GM21381 (cell line): ENCODE data around the gene INPP4A.
A peak's percentile ranks its signal among the peaks of the same experiment; 100 is the strongest.
"Not testable (repeated sequence)": the region's sequence is repeated elsewhere in the genome, so short reads cannot be mapped to it uniquely, and the experiment has no call there.

Source experiments
- ATAC-seq: cut with Tn5 transposase; IDR thresholded peaks from one replicate; pipeline ENCODE4 v1.9.1; 2021; ENCODE audit warnings: mild to moderate bottlenecking, moderate library complexity; ENCODE audit not compliant: unreplicated experiment

Gene INPP4A

DNA sequence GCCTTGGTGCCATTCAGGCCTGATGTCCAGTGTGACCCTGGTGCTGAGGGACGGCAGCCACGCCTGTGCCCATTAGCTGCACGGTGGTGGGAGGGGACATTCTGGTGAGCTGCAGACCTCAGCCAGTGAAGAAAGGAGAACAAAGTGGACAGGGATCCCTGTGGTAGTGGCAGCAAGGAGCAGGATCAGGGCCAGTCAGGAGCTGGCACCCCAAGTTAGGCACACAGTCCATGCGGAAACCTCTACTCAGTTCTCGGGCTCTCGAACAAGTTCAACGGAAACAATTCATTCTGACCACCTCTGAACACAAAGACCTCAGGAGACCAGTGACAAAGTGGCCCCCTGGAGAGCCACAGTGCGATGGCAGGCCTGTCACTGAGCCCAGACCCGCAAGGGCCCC is 133.6 kb downstream of the INPP4A start:
- ATAC-seq, result no peak

GRCh38 chr2:98579926-98580325 is 135.3 kb downstream of the INPP4A start:
- ATAC-seq, result no peak

GRCh38 chr2:98580656-98581284 is 136.1 kb downstream of the INPP4A start:
- no peak for ATAC-seq

GRCh38 chr2:98582523-98582922 is 137.9 kb downstream of the INPP4A start:
- no peak for ATAC-seq

DNA sequence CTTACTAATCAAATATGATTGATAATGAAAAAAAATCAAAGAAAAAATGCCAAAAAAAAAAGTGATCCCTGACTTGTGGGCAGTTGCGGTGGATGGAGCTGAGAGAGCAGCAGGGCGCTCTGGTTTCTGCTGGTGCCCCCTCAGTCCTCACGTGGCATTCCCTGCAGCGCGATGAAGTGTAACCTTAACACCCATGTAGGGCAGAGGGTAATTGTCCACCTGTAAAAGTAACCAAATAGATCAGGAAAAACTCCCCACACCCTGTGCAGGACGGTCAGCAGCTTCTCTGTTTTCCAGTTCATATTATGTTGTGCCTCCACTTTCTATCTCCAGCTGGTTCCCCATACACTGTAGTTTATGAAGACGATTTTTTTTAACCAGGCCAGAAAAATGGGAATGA is 138.6 kb downstream of the INPP4A start:
- no peak for ATAC-seq

DNA sequence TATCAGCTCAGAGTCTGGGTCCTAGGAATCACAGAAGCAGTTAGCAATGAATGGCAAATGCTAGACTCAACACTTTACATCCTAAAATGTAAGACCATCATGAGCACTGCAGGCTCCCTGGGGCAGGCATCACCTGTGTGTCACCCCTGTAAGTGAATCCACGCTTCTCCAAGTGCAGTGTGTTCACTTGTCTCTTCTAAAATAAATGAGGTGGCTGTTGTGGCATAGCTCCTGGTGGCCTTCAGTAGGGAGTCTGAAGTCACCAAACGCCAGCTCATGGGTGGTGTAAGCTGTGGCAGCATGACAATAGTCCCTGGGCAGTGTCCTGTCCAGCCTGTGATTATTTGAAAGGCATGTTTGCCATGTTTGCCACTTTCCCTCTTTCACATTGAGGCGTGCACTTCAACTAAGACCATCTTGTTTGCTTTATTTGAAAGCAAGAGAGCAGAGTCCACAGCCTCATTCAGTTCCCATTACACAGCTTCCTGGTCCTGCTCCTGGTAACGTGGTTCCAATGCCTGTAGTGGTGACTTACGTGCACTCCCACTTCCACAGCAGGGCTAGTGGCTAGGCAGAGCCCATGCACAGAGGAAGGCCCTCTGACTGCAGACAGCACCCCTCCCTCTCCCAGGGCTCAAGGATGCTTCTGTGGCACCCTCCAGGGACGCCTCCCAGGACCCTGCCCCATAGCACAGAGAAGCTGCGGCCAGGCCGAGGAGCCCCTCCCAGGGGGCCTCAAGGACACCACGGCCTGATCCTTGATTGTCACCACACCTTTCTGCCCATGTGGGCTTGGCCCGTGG is 139.4 kb downstream of the INPP4A start:
- no peak for ATAC-seq

DNA sequence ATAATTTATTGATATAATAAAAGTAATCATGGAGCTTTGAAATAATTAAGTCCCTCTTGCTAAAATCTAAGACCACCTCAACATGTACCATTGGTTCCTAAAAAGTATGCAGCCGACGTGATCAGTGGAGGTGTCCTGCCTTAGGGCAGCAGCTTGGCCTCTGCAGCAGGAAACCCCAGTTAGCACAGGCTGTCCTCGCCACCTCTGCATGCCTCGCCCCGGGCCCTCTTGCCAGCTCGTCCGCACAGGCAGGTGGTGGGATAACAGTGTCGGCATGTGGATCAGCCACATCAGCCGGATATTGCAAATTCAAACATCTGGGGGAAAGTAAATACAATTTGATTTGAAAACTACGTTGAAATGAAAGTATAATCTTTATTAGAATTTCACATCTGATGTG is 140.7 kb downstream of the INPP4A start:
- no peak for ATAC-seq

DNA sequence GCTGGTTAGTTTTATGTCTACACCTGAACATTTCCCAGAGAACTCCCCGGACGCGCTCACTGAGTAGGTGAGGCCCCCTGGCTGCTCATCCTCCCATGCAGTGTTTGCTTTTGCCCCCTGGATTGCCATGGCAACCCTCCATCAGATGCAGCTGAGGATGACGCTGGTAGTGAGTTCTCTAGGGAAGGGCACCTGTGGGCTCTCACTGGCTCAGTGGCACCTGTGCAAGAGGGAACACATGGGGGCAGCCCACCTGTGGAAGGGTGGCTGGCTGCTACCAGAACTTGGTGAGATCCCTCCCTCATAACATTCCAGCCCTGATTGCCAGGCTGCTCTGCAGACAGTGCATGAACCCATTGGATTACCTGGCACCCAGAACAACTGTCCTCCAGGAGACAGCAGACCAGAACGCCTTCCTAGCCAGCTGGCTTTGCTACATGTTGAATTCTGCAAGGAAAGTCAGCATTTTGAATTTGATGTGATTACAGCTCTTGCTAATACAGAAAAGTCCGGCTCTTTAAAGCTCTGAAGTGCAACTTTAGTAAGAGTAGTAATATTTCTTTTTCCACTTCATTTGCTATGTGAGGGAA is 142.0 kb downstream of the INPP4A start:
- ATAC-seq, result no peak

DNA sequence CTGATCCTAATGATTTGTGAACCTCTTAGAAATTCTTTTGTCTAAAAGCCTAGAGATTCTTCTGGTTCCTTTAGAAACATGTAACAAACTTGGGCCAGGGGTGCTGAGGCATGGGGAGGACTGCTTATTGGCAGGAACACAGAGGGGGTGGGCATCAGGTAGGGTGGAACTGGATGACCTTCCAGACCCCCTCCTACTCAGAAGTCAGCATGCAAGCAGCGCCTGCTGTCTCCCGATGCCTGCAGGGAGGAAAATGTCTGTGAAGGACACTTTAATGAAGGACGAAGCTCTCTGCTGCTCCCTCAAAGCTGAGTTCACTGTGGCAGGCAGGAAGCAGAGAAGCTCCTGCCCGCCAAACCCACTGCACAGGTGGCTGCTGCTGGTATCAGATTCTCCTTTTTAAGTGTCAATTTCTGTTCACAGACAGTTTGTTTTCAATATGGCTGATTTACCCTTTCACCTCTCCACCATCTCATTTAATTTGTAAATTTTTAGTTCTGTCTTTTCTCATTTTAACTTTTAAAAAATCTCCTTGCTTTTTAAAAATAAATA is 144.3 kb downstream of the INPP4A start:
- ATAC-seq, result no peak

DNA sequence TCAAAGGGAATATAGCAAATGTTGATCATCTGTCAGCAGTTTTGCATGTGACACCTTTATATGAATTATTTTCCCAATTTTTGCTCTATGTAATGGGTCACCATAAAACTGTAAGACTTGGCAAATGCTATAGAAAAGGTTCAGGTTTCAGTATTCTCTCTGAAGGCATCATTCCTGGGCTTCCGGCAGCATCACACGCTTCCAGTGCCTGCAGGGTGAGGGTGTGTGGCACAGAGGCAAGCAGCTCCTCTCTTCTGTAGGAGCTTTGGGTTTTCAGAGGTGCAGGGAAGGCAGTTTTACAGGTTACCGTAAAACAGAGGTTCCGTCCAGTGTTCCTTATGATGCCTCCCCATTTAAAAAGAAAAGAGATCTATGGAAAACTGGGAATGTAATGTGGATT is 144.8 kb downstream of the INPP4A start:
- ATAC-seq, result no peak

DNA sequence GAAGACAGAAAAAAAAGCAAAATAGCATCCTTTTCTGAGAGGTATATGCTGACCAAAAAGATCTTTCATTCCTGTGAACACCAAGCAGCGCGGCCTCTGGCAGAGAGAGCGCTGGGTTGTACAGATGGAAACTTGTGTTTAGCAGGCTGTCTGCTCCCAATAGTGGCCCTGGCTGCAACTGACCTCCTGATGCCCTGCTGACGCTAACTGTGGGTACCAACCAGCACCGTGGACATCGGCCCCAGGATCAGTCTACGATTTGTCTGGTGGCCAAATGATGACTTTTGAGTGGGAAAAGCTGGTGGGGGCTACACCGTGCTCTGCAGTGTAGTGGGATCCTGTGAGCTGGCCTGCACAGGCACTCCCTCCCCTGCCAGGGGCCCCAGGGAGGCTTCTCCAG is 147.9 kb downstream of the INPP4A start:
- no peak for ATAC-seq

DNA sequence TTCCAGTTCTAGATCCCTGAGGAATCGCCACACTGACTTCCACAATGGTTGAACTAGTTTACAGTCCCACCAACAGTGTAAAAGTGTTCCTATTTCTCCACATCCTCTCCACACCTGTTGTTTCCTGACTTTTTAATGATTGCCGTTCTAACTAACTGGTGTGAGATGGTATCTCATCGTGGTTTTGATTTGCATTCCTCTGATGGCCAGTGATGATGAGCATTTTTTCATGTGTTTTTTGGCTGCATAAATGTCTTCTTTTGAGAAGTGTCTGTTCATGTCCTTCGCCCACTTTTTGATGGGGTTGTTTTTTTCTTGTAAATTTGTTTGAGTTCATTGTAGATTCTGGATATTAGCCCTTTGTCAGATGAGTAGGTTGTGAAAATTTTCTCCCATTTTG is 150.0 kb downstream of the INPP4A start:
- ATAC-seq, result not testable (repeated sequence)

DNA sequence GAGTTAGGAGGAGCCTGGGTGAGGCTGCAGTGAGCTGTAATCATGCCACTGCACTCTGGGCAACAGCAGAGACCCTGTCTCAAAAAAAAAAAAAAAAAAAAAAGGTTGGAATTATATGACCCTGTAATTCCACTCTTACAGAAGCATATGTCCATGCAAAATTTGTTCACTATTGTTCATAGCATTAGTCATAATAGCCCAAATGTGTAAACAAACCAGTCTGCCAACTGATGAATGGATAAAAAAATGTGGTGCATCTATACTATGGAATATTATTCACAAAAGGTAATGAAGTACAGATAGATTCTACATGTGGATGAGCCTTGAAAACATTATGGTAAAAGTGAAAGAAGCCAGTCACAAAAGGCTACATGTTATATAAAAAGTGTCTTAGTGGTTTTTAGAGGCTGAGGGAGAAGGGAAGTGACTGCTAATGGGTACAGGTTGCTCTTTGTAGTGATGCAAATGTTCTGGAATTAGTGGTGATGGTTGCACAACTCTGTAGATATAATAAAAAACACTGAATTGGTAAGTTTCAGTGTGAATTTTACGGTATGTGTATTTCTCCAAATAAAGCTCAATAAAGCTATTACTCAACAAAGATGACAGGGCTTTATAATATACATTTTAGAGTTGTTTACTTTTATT is 154.2 kb downstream of the INPP4A start:
- ATAC-seq, result no peak

GRCh38 chr2:98601532-98602132 is 157.0 kb downstream of the INPP4A start:
- ATAC-seq, result peak; percentile 81

DNA sequence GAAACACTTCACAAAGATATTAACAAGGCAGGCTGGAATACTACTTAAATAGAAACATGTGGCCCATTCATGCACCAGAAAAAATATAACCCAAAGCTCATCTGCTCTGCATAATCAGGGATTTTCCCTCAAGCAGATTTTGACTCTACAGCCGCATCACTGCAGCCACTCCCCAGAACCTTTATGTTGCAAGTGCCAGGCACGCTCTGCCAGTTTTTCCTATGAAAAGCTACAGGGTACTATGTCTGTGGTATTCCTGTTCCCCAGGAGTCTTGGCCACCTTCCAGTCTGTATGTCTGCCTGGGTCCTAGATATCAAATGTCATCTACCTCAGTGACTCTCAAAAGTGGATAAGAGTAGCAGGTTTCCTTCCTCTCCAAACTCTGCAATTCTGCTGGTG is 159.9 kb downstream of the INPP4A start:
- no peak for ATAC-seq

- no peak for ATAC-seq
Observed at GRCh38 chr2:98605076-98605475, 160.4 kb downstream of the INPP4A start.

GRCh38 chr2:98606431-98606830 is 161.8 kb downstream of the INPP4A start:
- ATAC-seq, result no peak

GRCh38 chr2:98607104-98607503 is 162.4 kb downstream of the INPP4A start:
- ATAC-seq, result no peak

GRCh38 chr2:98607741-98608115 is 163.1 kb downstream of the INPP4A start:
- ATAC-seq, result no peak

GRCh38 chr2:98608116-98608961 is 163.7 kb downstream of the INPP4A start, which contains the start of the genes COA5 and UNC50:
Gene COA5 (minus strand): TSS chr2:98608512. CDS start chr2:98608405, 107 bp downstream.
Gene UNC50 (plus strand): TSS chr2:98608589. CDS start chr2:98609760, 1,171 bp downstream.
- ATAC-seq, result peak; percentile 91
